Upper lobe of right lung (tissue), 1 donor: ENCODE data around the gene NOC2L. TPM values are rescaled to one million over a fixed set of nuclear protein-coding genes. Genes with fewer than 3 reads are reported as not detected.
"Not testable (repeated sequence)": the region's sequence is repeated elsewhere in the genome, so short reads cannot be mapped to it uniquely, and the experiment has no call there.

ENCODE experiments used
- ATAC-seq: fragments of 200-7000 bp; cut with Tn5 transposase; one replicate; pipeline ENCODE4 v1.9.1; 2020; ENCODE audit warnings: mild to moderate bottlenecking, moderate library complexity
- DNase-seq: peaks from one replicate; pipeline ENCODE4 v3.0.0-alpha.2; 2020
- H3K27ac ChIP-seq: fragments of 200-600 bp; one replicate; pipeline ENCODE4 v1.8.0; 2022
- H3K27me3 ChIP-seq: fragments of 200-600 bp; one replicate; pipeline ENCODE4 v1.8.0; 2022; ENCODE audit warnings: mild to moderate bottlenecking
- H3K36me3 ChIP-seq: fragments of 200-600 bp; one replicate; pipeline ENCODE4 v1.8.0; 2022
- H3K4me1 ChIP-seq: fragments of 200-600 bp; one replicate; pipeline ENCODE4 v1.8.0; 2022
- H3K4me3 ChIP-seq: fragments of 200-600 bp; one replicate; pipeline ENCODE4 v1.8.0; 2022; ENCODE audit warnings: mild to moderate bottlenecking
- H3K9me3 ChIP-seq: fragments of 200-600 bp; one replicate; pipeline ENCODE4 v1.8.0; 2022
- intact Hi-C: fragments of 100-400 bp; cut with DNase I; formaldehyde crosslinking; loops from one replicate; pipeline ENCODE4 v1.11.0; 2022
- total RNA-seq: library from RNA; stranded (reverse); fragmentation: NEBNext Ultra II Directional; extraction: Animal tissue kit (Norgen Biotek cat#: 25700); gene quantifications from one replicate; pipeline ENCODE4 v1.2.1, GENCODE V29; 2021
- TF ChIP-seq, protein P1 (sequence below): fragments of 200-600 bp; IDR thresholded peaks from one replicate; pipeline ENCODE4 v1.8.0; 2022; ENCODE audit warnings: antibody characterized with exemption
- donor health status: DM: no; HTN: yes; CAD: no; lungs with severe emphysema.

Gene NOC2L
- total RNA-seq, 1 donor from 2014 or later, result 54.5 TPM

DNA sequence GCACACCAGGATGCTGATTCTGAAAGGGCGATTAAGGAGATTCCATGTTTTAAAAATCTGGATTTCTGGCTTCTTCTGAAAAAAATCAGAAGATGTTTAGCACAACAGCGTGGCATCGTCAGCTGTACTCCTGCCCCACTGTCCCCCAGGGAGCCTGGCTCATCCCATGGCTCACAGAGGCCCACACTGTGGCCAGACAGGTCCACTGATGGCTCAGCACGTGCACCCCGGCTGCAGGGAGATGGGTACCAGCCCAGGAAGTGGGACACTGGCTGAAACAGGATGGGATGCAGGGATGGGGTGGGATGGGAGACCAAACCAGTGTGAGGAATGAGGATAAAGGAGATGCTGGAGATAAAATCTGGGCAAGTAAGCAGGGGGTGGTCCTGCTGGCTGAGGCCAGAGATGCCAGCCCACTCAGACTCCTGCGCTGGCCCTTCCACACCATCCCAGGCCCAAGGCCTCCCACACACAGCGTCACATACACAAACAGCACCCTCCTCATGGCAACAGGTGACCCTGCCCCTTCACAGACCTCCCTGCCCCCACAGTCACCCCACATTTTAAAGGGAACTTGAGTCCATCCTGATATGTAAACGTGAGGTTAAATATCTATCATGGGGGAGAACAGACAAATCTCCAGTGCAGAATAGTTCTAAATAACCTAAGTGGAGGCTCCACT, 59.3 kb downstream of the NOC2L start:
- no peaks in the 10 kb centered on the region for H3K4me1 ChIP-seq
- TF ChIP-seq, protein P1, sequence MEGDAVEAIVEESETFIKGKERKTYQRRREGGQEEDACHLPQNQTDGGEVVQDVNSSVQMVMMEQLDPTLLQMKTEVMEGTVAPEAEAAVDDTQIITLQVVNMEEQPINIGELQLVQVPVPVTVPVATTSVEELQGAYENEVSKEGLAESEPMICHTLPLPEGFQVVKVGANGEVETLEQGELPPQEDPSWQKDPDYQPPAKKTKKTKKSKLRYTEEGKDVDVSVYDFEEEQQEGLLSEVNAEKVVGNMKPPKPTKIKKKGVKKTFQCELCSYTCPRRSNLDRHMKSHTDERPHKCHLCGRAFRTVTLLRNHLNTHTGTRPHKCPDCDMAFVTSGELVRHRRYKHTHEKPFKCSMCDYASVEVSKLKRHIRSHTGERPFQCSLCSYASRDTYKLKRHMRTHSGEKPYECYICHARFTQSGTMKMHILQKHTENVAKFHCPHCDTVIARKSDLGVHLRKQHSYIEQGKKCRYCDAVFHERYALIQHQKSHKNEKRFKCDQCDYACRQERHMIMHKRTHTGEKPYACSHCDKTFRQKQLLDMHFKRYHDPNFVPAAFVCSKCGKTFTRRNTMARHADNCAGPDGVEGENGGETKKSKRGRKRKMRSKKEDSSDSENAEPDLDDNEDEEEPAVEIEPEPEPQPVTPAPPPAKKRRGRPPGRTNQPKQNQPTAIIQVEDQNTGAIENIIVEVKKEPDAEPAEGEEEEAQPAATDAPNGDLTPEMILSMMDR, result no peak
- DNase-seq, result no peak
- no peak overlapping the region for H3K27ac ChIP-seq
- H3K4me3 ChIP-seq, result no peak overlapping the region
- no peaks in the 10 kb centered on the region for H3K36me3 ChIP-seq
- no peaks in the 10 kb centered on the region for H3K9me3 ChIP-seq
- no peak for ATAC-seq
- intact Hi-C loops, result loop anchor here (10.0 kb wide), 1 partner anchor 65 kb away; the partner anchor contains the start of genes KLHL17 and PLEKHN1
- peaks cover 19% of the 10 kb centered on the region for H3K27me3 ChIP-seq

- DNase-seq, ATAC-seq, H3K36me3 ChIP-seq, H3K9me3 ChIP-seq, H3K4me1 ChIP-seq, H3K27ac ChIP-seq, H3K4me3 ChIP-seq, intact Hi-C loops: not testable (repeated sequence)
- peaks cover 19% of the 10 kb centered on the region for H3K27me3 ChIP-seq
Observed at GRCh38 chr1:897951-898350, 61.1 kb downstream of the NOC2L start.

GRCh38 chr1:897226-897625, 61.8 kb downstream of the NOC2L start:
- Histone ChIP-seq H3K4me1 (no peaks in the 10 kb centered on the region), H3K27me3 (peaks cover 19% of the 10 kb centered on the region), H3K9me3 (no peaks in the 10 kb centered on the region), H3K4me3 (no peak overlapping the region), H3K27ac (no peak overlapping the region), H3K36me3 (no peaks in the 10 kb centered on the region)
- intact Hi-C loops, result no loop called here
- DNase-seq (no peak), ATAC-seq (no peak)
- TF ChIP-seq, protein P1, result no peak

Other genes starting within 250 kb of the NOC2L start
- gene SAMD11, start 35.3 kb downstream of the NOC2L start, total RNA-seq, result 6.0 TPM
- 17.0 TPM for gene KLHL17, start 1.3 kb upstream of the NOC2L start, total RNA-seq
- 2.1 TPM for gene PLEKHN1, start 7.2 kb upstream of the NOC2L start, total RNA-seq
- 0.35 TPM for gene PERM1, start 22.8 kb upstream of the NOC2L start, total RNA-seq
- 26.8 TPM for gene HES4, start 40.8 kb upstream of the NOC2L start, total RNA-seq
- gene ISG15, start 54.2 kb upstream of the NOC2L start, total RNA-seq, result 93.6 TPM
- gene AGRN, start 60.9 kb upstream of the NOC2L start, total RNA-seq, result 135 TPM
- gene RNF223, start 115.0 kb upstream of the NOC2L start, total RNA-seq, result 0.55 TPM
- gene C1orf159, start 156.8 kb upstream of the NOC2L start, total RNA-seq, result 9.7 TPM
- not detected for gene TTLL10, start 214.6 kb upstream of the NOC2L start, total RNA-seq
- gene TNFRSF18, start 247.3 kb upstream of the NOC2L start, total RNA-seq, result 0.98 TPM